PC-9 (cell line): Measurements from ENCODE around the gene PPM1K. TPM values are rescaled to one million over a fixed set of nuclear protein-coding genes. Genes with fewer than 3 reads are reported as not detected.

Experiments used
- BruUV-seq: library from RNA; stranded (reverse); fragments of 400-500 nt; replicated peaks from 2 replicates; lab custom pipeline; 2021; lab: Mats Ljungman, UMichigan
- CTCF ChIA-PET: fragments of 300-600 bp; sonication (Branson Sonifier 250); formaldehyde crosslinking; loops from one replicate; lab custom pipeline; 2022; ENCODE audit warnings: antibody characterized with exemption; lab: Charles Lee
- POLR2A ChIA-PET: fragments of 300-600 bp; sonication (Branson Sonifier 250); formaldehyde crosslinking; loops from one replicate; lab custom pipeline; 2022; ENCODE audit warnings: antibody characterized with exemption; ENCODE audit not compliant: unreplicated experiment; lab: Charles Lee
- DNase-seq, 2 experiments: peaks; one replicate each; pipeline versions ENCODE4 v3.0.0 to v3.0.0-alpha.2; 2015 to 2022; ENCODE audit warnings: mixed read lengths in 1 of 2
- H2AFZ ChIP-seq: fragments of 200-600 bp; sonication (generic); 2 replicates; pipeline ENCODE4 v1.8.1; 2017; ENCODE audit warnings: antibody characterized with exemption
- H3F3A ChIP-seq: fragments of 200-600 bp; sonication (generic); 2 replicates; pipeline ENCODE4 v1.8.1; 2017; ENCODE audit warnings: antibody characterized with exemption, mild to moderate bottlenecking, low read depth; ENCODE audit not compliant: insufficient read depth
- H3K27ac ChIP-seq: fragments of 200-600 bp; sonication (generic); 2 replicates; pipeline ENCODE4 v1.6.1; 2016; ENCODE audit warnings: mixed run types
- H3K27me3 ChIP-seq: fragments of 200-600 bp; sonication (generic); 2 replicates; pipeline ENCODE4 v1.6.1; 2016; ENCODE audit warnings: low read depth, mixed run types; ENCODE audit not compliant: insufficient read depth
- H3K36me3 ChIP-seq: fragments of 200-600 bp; sonication (generic); 2 replicates; pipeline ENCODE4 v1.6.1; 2016; ENCODE audit warnings: low read depth, mixed run types
- H3K4me1 ChIP-seq: fragments of 200-600 bp; sonication (generic); replicated peaks from 2 replicates; pipeline ENCODE4 v1.6.1; 2016; ENCODE audit warnings: mixed run types; ENCODE audit not compliant: insufficient read depth
- H3K4me2 ChIP-seq: fragments of 200-600 bp; sonication (generic); 2 replicates; pipeline ENCODE4 v1.6.1; 2017; ENCODE audit warnings: mixed run types
- H3K4me3 ChIP-seq: fragments of 200-600 bp; sonication (generic); 2 replicates; pipeline ENCODE4 v1.6.1; 2016; ENCODE audit warnings: mixed run types
- H3K79me2 ChIP-seq: fragments of 200-600 bp; sonication (generic); 2 replicates; pipeline ENCODE4 v1.6.1; 2017; ENCODE audit warnings: low read depth, mixed run types
- H3K9me2 ChIP-seq: fragments of 200-600 bp; sonication (generic); 2 replicates; pipeline ENCODE4 v1.8.1; 2017; ENCODE audit warnings: mild to moderate bottlenecking; ENCODE audit not compliant: insufficient read depth
- H3K9me3 ChIP-seq: fragments of 200-600 bp; sonication (generic); 2 replicates; pipeline ENCODE4 v1.8.1; 2016; ENCODE audit warnings: low read depth; ENCODE audit not compliant: insufficient read depth
- H4K20me1 ChIP-seq: fragments of 200-600 bp; sonication (generic); 2 replicates; pipeline ENCODE4 v1.8.1; 2017; ENCODE audit not compliant: insufficient read depth
- CTCF ChIP-seq: fragments of 200-600 bp; sonication (generic); conservative IDR thresholded peaks from 2 replicates; pipeline ENCODE4 v1.6.1; 2017; ENCODE audit warnings: mixed run types, antibody characterized with exemption, mild to moderate bottlenecking, moderate library complexity
- EZH2 ChIP-seq: fragments of 200-600 bp; sonication (generic); IDR thresholded peaks from 2 replicates; pipeline ENCODE4 v1.8.0; 2017; ENCODE audit warnings: antibody characterized with exemption, low read depth
- intact Hi-C: fragments of 100-400 bp; cut with micrococcal nuclease; formaldehyde crosslinking; loops from one replicate; pipeline ENCODE4 v1.10.0; 2022; ENCODE audit not compliant: unreplicated experiment
- total RNA-seq: library from RNA; stranded (reverse); gene quantifications from 2 replicates; pipeline ENCODE4 v1.2.3, GENCODE V29; 2021

The PPM1K gene
- total RNA-seq, 1 experiment from 2014 or later = 5.7 TPM

GRCh38 chr4:88320780-88321373 is 36.5 kb upstream of the PPM1K start:
- ChIA-PET CTCF (interaction anchor here (0.6 kb wide), 1 partner anchor 37 kb away, joined by 3 read pairs; no protein-coding TSS in a partner anchor), POLR2A (interaction anchor here (0.6 to 0.7 kb wide), 2 partner anchors 136 to 632 kb away, joined by 5 read pairs; partner anchors contain the start of gene HERC5)

GRCh38 chr4:88320224-88320779 is 35.9 kb upstream of the PPM1K start:
- TF ChIP-seq CTCF = no peak
- no peak for TF ChIP-seq EZH2
- ChIA-PET POLR2A (interaction anchor here (0.6 kb wide), 1 partner anchor 633 kb away, joined by 5 read pairs; no protein-coding TSS in a partner anchor), CTCF (interaction anchor here (0.6 kb wide), 1 partner anchor 37 kb away, joined by 3 read pairs; no protein-coding TSS in a partner anchor)
- Histone ChIP-seq H2AFZ (peak overlapping the region; percentile 75), H3K9me3 (no peaks in the 10 kb centered on the region), H3K4me3 (peak overlapping the region; percentile 32; the same call in 1 of the 2 replicates), H3K4me1 (peaks cover 48% of the 10 kb centered on the region), H3K36me3 (no peaks in the 10 kb centered on the region), H3K4me2 (peak overlapping the region; percentile 72), H3K27ac (peak overlapping the region; percentile 77), H3K27me3 (no peaks in the 10 kb centered on the region), H3F3A (peaks cover 33% of the 10 kb centered on the region), H3K9me2 (no peaks in the 10 kb centered on the region), H3K79me2 (no peaks in the 10 kb centered on the region), H4K20me1 (no peaks in the 10 kb centered on the region)
- intact Hi-C loops = loop anchor here (2.0 kb wide), 1 partner anchor 36 kb away; the partner anchor contains the start of gene PPM1K
- DNase-seq = peak in 1 of 2 experiments; percentile 80
- no TSS peak for BruUV-seq

More at GRCh38 chr4:88320780-88321373, 36.5 kb upstream of the PPM1K start:
- Histone ChIP-seq H3K27ac (peak overlapping the region; percentile 77), H3K9me2 (no peaks in the 10 kb centered on the region), H3K4me3 (peak overlapping the region; percentile 32; the same call in 1 of the 2 replicates), H4K20me1 (no peaks in the 10 kb centered on the region), H3K79me2 (no peaks in the 10 kb centered on the region), H3K9me3 (no peaks in the 10 kb centered on the region), H3K27me3 (no peaks in the 10 kb centered on the region), H3K4me1 (peaks cover 48% of the 10 kb centered on the region), H2AFZ (peak overlapping the region; percentile 75), H3K36me3 (no peaks in the 10 kb centered on the region), H3K4me2 (peak overlapping the region; percentile 72), H3F3A (peaks cover 33% of the 10 kb centered on the region)
- BruUV-seq = no TSS peak
- TF ChIP-seq EZH2 = no peak
- TF ChIP-seq CTCF = no peak
- DNase-seq = peak; percentile 10 to 85
- intact Hi-C loops = loop anchor here (2.0 kb wide), 1 partner anchor 36 kb away; the partner anchor contains the start of gene PPM1K

GRCh38 chr4:88318751-88319350 is 34.5 kb upstream of the PPM1K start:
- Histone ChIP-seq H3K27ac (peak overlapping the region; percentile 77), H3K79me2 (no peaks in the 10 kb centered on the region), H3K9me2 (no peaks in the 10 kb centered on the region), H3F3A (peaks cover 33% of the 10 kb centered on the region), H3K27me3 (no peaks in the 10 kb centered on the region), H4K20me1 (no peaks in the 10 kb centered on the region), H2AFZ (no peak overlapping the region), H3K4me1 (peaks cover 48% of the 10 kb centered on the region), H3K9me3 (no peaks in the 10 kb centered on the region), H3K4me3 (no peak overlapping the region; the same call in 1 of the 2 replicates), H3K36me3 (no peaks in the 10 kb centered on the region), H3K4me2 (peak overlapping the region; percentile 72)
- intact Hi-C loops = no loop called here
- BruUV-seq = no TSS peak
- no peak for TF ChIP-seq EZH2
- TF ChIP-seq CTCF = no peak
- ChIA-PET CTCF (no interaction called here), POLR2A (no interaction called here)
- peak; percentile 31 to 90 for DNase-seq
